WTC11 (cell line): ENCODE data around the gene RAB22A. TPM values are rescaled to one million over a fixed set of nuclear protein-coding genes. Genes with fewer than 3 reads are reported as not detected.

Source experiments
- ATAC-seq: fragments of 200-7000 bp; cut with Tn5 transposase; 2 replicates; pipeline ENCODE4 v1.10.0; 2021; ENCODE audit warnings: mild to moderate bottlenecking, moderate library complexity
- CTCF ChIA-PET: fragments of 300-600 bp; sonication (Branson Sonifier 250); formaldehyde crosslinking; loops from one replicate; lab custom pipeline; 2021; ENCODE audit warnings: antibody characterized with exemption; lab: Charles Lee
- POLR2A ChIA-PET: fragments of 350-600 bp; sonication (Branson Sonifier 250); formaldehyde crosslinking; loops from one replicate; lab custom pipeline; 2021; ENCODE audit warnings: antibody characterized with exemption; lab: Charles Lee
- DNase-seq: peaks from one replicate; pipeline ENCODE4 v3.0.0; 2021; ENCODE audit warnings: low spot score
- H3K27ac Mint-ChIP-seq: 2 replicates; pipeline ENCODE4 v1.8.0; 2021; ENCODE audit warnings: mixed read lengths
- H3K27me3 Mint-ChIP-seq: 2 replicates; pipeline ENCODE4 v1.8.0; 2021; ENCODE audit warnings: low read depth, mild to moderate bottlenecking, moderate library complexity, mixed read lengths
- H3K36me3 Mint-ChIP-seq: 2 replicates; pipeline ENCODE4 v1.8.0; 2021; ENCODE audit warnings: mixed read lengths
- H3K4me1 Mint-ChIP-seq: 2 replicates; pipeline ENCODE4 v1.8.0; 2022; ENCODE audit warnings: mixed read lengths
- H3K4me3 Mint-ChIP-seq: 2 replicates; pipeline ENCODE4 v1.8.0; 2021; ENCODE audit warnings: mild to moderate bottlenecking, moderate library complexity, mixed read lengths
- H3K9me3 Mint-ChIP-seq: 2 replicates; pipeline ENCODE4 v1.8.0; 2021; ENCODE audit warnings: mixed read lengths
- AR ChIP-seq: fragments of 250-450 bp; sonication (Bioruptor Pico); IDR thresholded peaks from 2 replicates; pipeline ENCODE4 v1.9.0; 2021; ENCODE audit warnings: mild to moderate bottlenecking
- ATF1 ChIP-seq: sonication (generic); formaldehyde crosslinking; IDR thresholded peaks from 2 replicates; pipeline ENCODE4 v1.8.1; 2023; ENCODE audit warnings: mild to moderate bottlenecking, moderate library complexity, missing genetic modification reagents
- CREB1 ChIP-seq: sonication (generic); formaldehyde crosslinking; IDR thresholded peaks from 2 replicates; pipeline ENCODE4 v1.8.0; 2023; ENCODE audit warnings: mild to moderate bottlenecking, missing genetic modification reagents
- CREM ChIP-seq: sonication (generic); formaldehyde crosslinking; IDR thresholded peaks from 2 replicates; pipeline ENCODE4 v1.8.1; 2022; ENCODE audit warnings: mild to moderate bottlenecking, missing genetic modification reagents, moderate library complexity
- E2F1 ChIP-seq: sonication (generic); formaldehyde crosslinking; IDR thresholded peaks from 2 replicates; pipeline ENCODE4 v1.8.0; 2022; ENCODE audit warnings: mild to moderate bottlenecking, missing genetic modification reagents
- E2F4 ChIP-seq: sonication (generic); formaldehyde crosslinking; IDR thresholded peaks from 2 replicates; pipeline ENCODE4 v1.8.1; 2022; ENCODE audit warnings: low read depth, mild to moderate bottlenecking, moderate library complexity, missing genetic modification reagents, borderline replicate concordance
- ESRRA ChIP-seq: sonication (generic); formaldehyde crosslinking; IDR thresholded peaks from 2 replicates; pipeline ENCODE4 v1.8.1; 2022; ENCODE audit warnings: mild to moderate bottlenecking, missing genetic modification reagents, borderline replicate concordance
- FOXK1 ChIP-seq: sonication (generic); formaldehyde crosslinking; IDR thresholded peaks from 2 replicates; pipeline ENCODE4 v1.8.0; 2022; ENCODE audit warnings: mild to moderate bottlenecking, moderate library complexity, missing genetic modification reagents
- GRHL2 ChIP-seq: fragments of 250-450 bp; sonication (Bioruptor Pico); IDR thresholded peaks from 2 replicates; pipeline ENCODE4 v1.8.0; 2022; ENCODE audit warnings: mild to moderate bottlenecking, moderate library complexity; ENCODE audit not compliant: insufficient replicate concordance, severe bottlenecking
- JAZF1 ChIP-seq: fragments of 250-450 bp; sonication (Bioruptor Pico); IDR thresholded peaks from 2 replicates; pipeline ENCODE4 v1.9.0; 2021; ENCODE audit warnings: moderate library complexity, mild to moderate bottlenecking, inconsistent platforms
- MXD4 ChIP-seq: fragments of 250-450 bp; sonication (Bioruptor Pico); IDR thresholded peaks from 2 replicates; pipeline ENCODE4 v1.8.0; 2021; ENCODE audit warnings: mild to moderate bottlenecking, moderate library complexity, borderline replicate concordance
- NFYB ChIP-seq: sonication (generic); formaldehyde crosslinking; conservative IDR thresholded peaks from 2 replicates; pipeline ENCODE4 v1.8.0; 2022; ENCODE audit warnings: low read depth, missing genetic modification reagents
- SMAD3 ChIP-seq: sonication (generic); formaldehyde crosslinking; IDR thresholded peaks from 2 replicates; pipeline ENCODE4 v1.8.0; 2022; ENCODE audit warnings: missing genetic modification reagents, mild to moderate bottlenecking, borderline replicate concordance
- SP1 ChIP-seq: sonication (generic); formaldehyde crosslinking; conservative IDR thresholded peaks from 2 replicates; pipeline ENCODE4 v1.8.1; 2022; ENCODE audit warnings: missing genetic modification reagents
- ZBTB21 ChIP-seq: sonication (generic); formaldehyde crosslinking; IDR thresholded peaks from 2 replicates; pipeline ENCODE4 v1.8.1; 2023; ENCODE audit warnings: mild to moderate bottlenecking, missing genetic modification reagents, borderline replicate concordance
- ZNF121 ChIP-seq: sonication (generic); formaldehyde crosslinking; IDR thresholded peaks from 2 replicates; pipeline ENCODE4 v1.8.0; 2023; ENCODE audit warnings: missing genetic modification reagents
- ZNF232 ChIP-seq: sonication (generic); formaldehyde crosslinking; IDR thresholded peaks from 2 replicates; pipeline ENCODE4 v1.8.0; 2022; ENCODE audit warnings: mild to moderate bottlenecking, missing genetic modification reagents
- ZNF512 ChIP-seq: sonication (generic); formaldehyde crosslinking; IDR thresholded peaks from 2 replicates; pipeline ENCODE4 v1.8.1; 2022; ENCODE audit warnings: missing genetic modification reagents, borderline replicate concordance
- ZSCAN18 ChIP-seq: fragments of 250-450 bp; sonication (Bioruptor Pico); IDR thresholded peaks from 2 replicates; pipeline ENCODE4 v2.1.2; 2022; ENCODE audit warnings: mild to moderate bottlenecking, moderate library complexity
- total RNA-seq: library from RNA; stranded (reverse); gene quantifications from 3 replicates; pipeline ENCODE4 v1.2.3, GENCODE V29; 2021

RAB22A gene
- total RNA-seq, 1 experiment from 2014 or later: 6.0 TPM

GRCh38 chr20:58407966-58408557 is 98.5 kb downstream of the RAB22A start:
- Mint-ChIP-seq H3K4me1 (peaks cover 38% of the 10 kb centered on the region), H3K27ac (peak overlapping the region; percentile 69)
- ATAC-seq: no peak
- no peak for TF ChIP-seq SMAD3 (CRISPR knock-in tag)
- no peak for TF ChIP-seq JAZF1 (CRISPR knock-in tag)
- TF ChIP-seq ZBTB21 (CRISPR knock-in tag): no peak
- no peak for TF ChIP-seq ZSCAN18 (CRISPR knock-in tag)
- TF ChIP-seq FOXK1 (CRISPR knock-in tag): no peak
- no peak for TF ChIP-seq ZNF232 (CRISPR knock-in tag)
- TF ChIP-seq E2F4 (CRISPR knock-in tag): no peak
- no peak for TF ChIP-seq E2F1
- no peak for TF ChIP-seq ZNF121 (CRISPR knock-in tag)
- TF ChIP-seq ATF1: no peak
- no peak for TF ChIP-seq ESRRA (CRISPR knock-in tag)
- no peak for TF ChIP-seq SP1
- no peak for TF ChIP-seq MXD4 (CRISPR knock-in tag)
- TF ChIP-seq CREM (CRISPR knock-in tag): no peak
- no peak for TF ChIP-seq NFYB (CRISPR knock-in tag)
- TF ChIP-seq ZNF512 (CRISPR knock-in tag): no peak
- no peak for TF ChIP-seq GRHL2 (CRISPR knock-in tag)
- TF ChIP-seq AR (CRISPR knock-in tag): no peak
- TF ChIP-seq CREB1 (CRISPR knock-in tag): no peak
- TF ChIP-seq, all 79 proteins: peak for 0
- peak overlapping the region; percentile 27 for H3K4me3 Mint-ChIP-seq
- ChIA-PET CTCF (interaction anchor here (0.8 to 1.0 kb wide), 2 partner anchors 160 to 174 kb away, joined by 3 to 4 read pairs; no protein-coding TSS in a partner anchor), POLR2A (interaction anchor here (1.2 kb wide), 1 partner anchor 19 kb away, joined by 3 read pairs; no protein-coding TSS in a partner anchor)
- H3K36me3 Mint-ChIP-seq: peaks cover 9% of the 10 kb centered on the region
- H3K9me3 Mint-ChIP-seq: no peaks in the 10 kb centered on the region
- H3K27me3 Mint-ChIP-seq: no peaks in the 10 kb centered on the region
- DNase-seq: no peak
